Breast epithelium (tissue), 4 donors: ENCODE data around the gene PIK3CD. TPM values are rescaled to one million over a fixed set of nuclear protein-coding genes. Genes with fewer than 3 reads are reported as not detected.
"Not testable (repeated sequence)": the region's sequence is repeated elsewhere in the genome, so short reads cannot be mapped to it uniquely, and the experiment has no call there.

ENCODE experiments used
- DNase-seq, 2 donors: peaks; one replicate each; pipeline ENCODE4 v3.0.0-alpha.2; 2019; ENCODE audit warnings: low spot score in 2 of 2
- H3K27ac ChIP-seq, 2 donors: fragments of 200-600 bp; sonication (generic) in 1 of 2; one replicate each; pipeline ENCODE4 v1.5.1; 2016 to 2019; ENCODE audit warnings: mild to moderate bottlenecking in 1 of 2
- H3K27me3 ChIP-seq, 2 donors: fragments of 200-600 bp; sonication (generic) in 1 of 2; one replicate each; pipeline versions ENCODE4 v1.5.1 to v1.6.0; 2017 to 2019; ENCODE audit warnings: control low read depth in 1 of 2, mild to moderate bottlenecking in 1 of 2
- H3K36me3 ChIP-seq: fragments of 200-600 bp; one replicate; pipeline ENCODE4 v1.5.1; 2019
- H3K4me1 ChIP-seq, 2 donors: fragments of 200-600 bp; sonication (generic); one replicate each; pipeline ENCODE4 v1.5.1; 2016 to 2019; ENCODE audit warnings: control low read depth in 1 of 2
- H3K4me3 ChIP-seq, 3 donors: fragments of 200-600 bp; sonication (generic); 1 replicate in 2 of 3; 2 replicates in 1 of 3; pipeline ENCODE4 v1.5.1; 2016 to 2019; ENCODE audit warnings: mild to moderate bottlenecking in 3 of 3, moderate library complexity in 2 of 3
- H3K9me3 ChIP-seq, 2 donors: fragments of 200-600 bp; sonication (generic) in 1 of 2; one replicate each; pipeline ENCODE4 v1.5.1; 2016 to 2019; ENCODE audit warnings: control low read depth in 1 of 2
- CTCF ChIP-seq, 3 donors: fragments of 450-650 bp; IDR thresholded peaks; one replicate each; pipeline ENCODE4 v1.5.1; 2016 to 2017; ENCODE audit warnings: antibody characterized with exemption in 3 of 3, mild to moderate bottlenecking in 3 of 3, moderate library complexity in 3 of 3
- POLR2A ChIP-seq: fragments of 450-650 bp; IDR thresholded peaks from one replicate; pipeline ENCODE4 v1.6.1; 2016; ENCODE audit warnings: antibody characterized with exemption, mild to moderate bottlenecking, moderate library complexity
- POLR2AphosphoS5 ChIP-seq, 3 donors: sonication (generic); formaldehyde crosslinking; IDR thresholded peaks; one replicate each; pipeline ENCODE4 v1.6.1; 2017; ENCODE audit warnings: antibody characterized with exemption in 3 of 3
- intact Hi-C: fragments of 100-400 bp; cut with DNase I; formaldehyde crosslinking; loops from one replicate; pipeline ENCODE4 v1.15.1; 2023; ENCODE audit warnings: low total_unique reads
- total RNA-seq, 3 donors: library from RNA; depleted of rRNA; stranded (reverse); fragments of >200 nt; gene quantifications; one replicate each; pipeline ENCODE4 v1.1.0, GENCODE V29; 2016

PIK3CD gene
- total RNA-seq, 3 donors from 2014 or later: 8.2 to 12.1 (median 11.9) TPM

GRCh38 chr1:9615316-9616063 lies 36.0 kb upstream of the PIK3CD start:
- no peaks in the 10 kb centered on the region for H3K27me3 ChIP-seq
- no peaks in the 10 kb centered on the region for H3K9me3 ChIP-seq
- TF ChIP-seq CTCF (IDR thresholded peaks at IDR 0.05) (peak in 1 of 3 donors; percentile 34), POLR2AphosphoS5 (IDR thresholded peaks at IDR 0.05) (no peak)
- no peak for DNase-seq
- intact Hi-C loops: no loop called here
- H3K27ac ChIP-seq: no peak overlapping the region
- no peaks in the 10 kb centered on the region for H3K36me3 ChIP-seq
- no peaks in the 10 kb centered on the region for H3K4me1 ChIP-seq
- H3K4me3 ChIP-seq: no peak overlapping the region

DNA sequence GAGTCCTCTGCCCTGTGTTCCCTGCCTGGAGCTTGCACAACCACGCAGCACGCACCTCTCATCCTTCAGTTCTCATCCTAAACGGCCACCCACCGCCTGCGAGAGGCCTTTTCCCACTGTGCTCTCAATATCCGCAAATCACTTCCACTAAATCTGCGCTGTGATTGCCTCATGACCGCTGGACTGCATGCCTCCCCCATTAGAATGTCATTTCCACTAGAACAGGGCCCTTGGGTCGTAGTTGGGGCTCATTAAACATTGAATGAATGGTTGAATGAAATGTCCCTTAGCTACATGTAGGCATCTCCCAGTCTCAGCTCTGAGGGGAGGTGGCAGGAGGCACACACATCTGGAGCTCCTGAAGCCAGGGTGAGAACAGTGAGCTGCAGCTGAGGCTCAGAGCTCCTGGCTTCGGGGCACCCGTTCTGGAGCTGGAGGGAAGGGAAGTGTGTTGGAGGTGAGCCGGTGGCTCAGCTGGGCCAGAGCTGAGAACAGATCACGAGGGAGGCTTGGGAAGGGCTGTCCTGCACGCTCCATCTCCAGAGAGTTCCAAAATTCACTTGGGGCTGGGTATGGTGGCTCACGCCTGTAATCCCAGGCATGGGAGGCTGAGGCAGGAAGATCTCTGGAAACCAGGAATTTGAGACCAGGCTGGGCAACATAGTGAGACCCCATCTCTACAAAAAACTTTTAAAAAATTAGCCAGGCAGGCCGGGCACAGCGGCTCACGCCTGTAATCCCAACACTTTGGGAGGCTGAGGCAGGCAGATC lies 32.4 kb upstream of the PIK3CD start:
- Histone ChIP-seq H3K36me3 (no peaks in the 10 kb centered on the region), H3K4me1 (no peaks in the 10 kb centered on the region), H3K27me3 (no peaks in the 10 kb centered on the region), H3K9me3 (no peaks in the 10 kb centered on the region), H3K27ac (no peak overlapping the region), H3K4me3 (no peak overlapping the region)
- no peak for DNase-seq
- TF ChIP-seq CTCF (IDR thresholded peaks at IDR 0.05) (no peak), POLR2A (no peak), POLR2AphosphoS5 (IDR thresholded peaks at IDR 0.05) (no peak)
- intact Hi-C loops: no loop called here

- no peak for DNase-seq
- intact Hi-C loops: no loop called here
- TF ChIP-seq POLR2A (no peak), CTCF (IDR thresholded peaks at IDR 0.05) (no peak), POLR2AphosphoS5 (IDR thresholded peaks at IDR 0.05) (no peak)
- Histone ChIP-seq H3K9me3 (no peaks in the 10 kb centered on the region), H3K36me3 (no peaks in the 10 kb centered on the region), H3K4me3 (no peak overlapping the region), H3K27me3 (peaks cover 0 to 5% of the 10 kb centered on the region in 2 donors), H3K27ac (no peak overlapping the region), H3K4me1 (no peaks in the 10 kb centered on the region)
Measured at GRCh38 chr1:9621032-9621431, 30.5 kb upstream of the PIK3CD start.

- Histone ChIP-seq H3K4me3 (no peak overlapping the region), H3K27me3 (peaks cover 0 to 9% of the 10 kb centered on the region in 2 donors), H3K36me3 (no peaks in the 10 kb centered on the region), H3K9me3 (no peaks in the 10 kb centered on the region), H3K27ac (no peak overlapping the region), H3K4me1 (no peaks in the 10 kb centered on the region)
- no peak for DNase-seq
- TF ChIP-seq POLR2A (no peak), POLR2AphosphoS5 (IDR thresholded peaks at IDR 0.05) (no peak)
- intact Hi-C loops: no loop called here
Measured at GRCh38 chr1:9624081-9624480, 27.4 kb upstream of the PIK3CD start.

DNA sequence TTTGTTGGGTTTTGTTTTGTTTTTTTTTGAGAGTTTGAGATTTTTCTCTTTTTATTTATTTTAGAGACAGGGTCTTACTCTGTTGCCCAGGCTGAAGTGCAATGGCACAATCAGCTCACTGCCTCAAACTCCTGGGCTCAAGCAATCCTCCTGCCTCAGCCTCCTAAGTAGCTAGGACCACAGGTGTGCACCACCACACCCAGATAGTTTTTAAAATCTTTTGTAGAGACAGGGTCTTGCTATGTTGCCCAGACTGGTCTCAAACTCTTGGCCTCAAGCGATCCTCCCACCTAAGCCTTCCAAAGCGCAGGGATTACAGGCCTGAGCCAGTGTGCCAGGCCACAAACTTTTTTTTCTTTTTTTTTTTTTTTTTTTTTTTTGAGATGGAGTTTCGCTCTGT lies 26.5 kb upstream of the PIK3CD start:
- H3K27me3 ChIP-seq, intact Hi-C loops, DNase-seq, H3K9me3 ChIP-seq, H3K36me3 ChIP-seq, H3K27ac ChIP-seq, H3K4me3 ChIP-seq, H3K4me1 ChIP-seq: not testable (repeated sequence)

DNA sequence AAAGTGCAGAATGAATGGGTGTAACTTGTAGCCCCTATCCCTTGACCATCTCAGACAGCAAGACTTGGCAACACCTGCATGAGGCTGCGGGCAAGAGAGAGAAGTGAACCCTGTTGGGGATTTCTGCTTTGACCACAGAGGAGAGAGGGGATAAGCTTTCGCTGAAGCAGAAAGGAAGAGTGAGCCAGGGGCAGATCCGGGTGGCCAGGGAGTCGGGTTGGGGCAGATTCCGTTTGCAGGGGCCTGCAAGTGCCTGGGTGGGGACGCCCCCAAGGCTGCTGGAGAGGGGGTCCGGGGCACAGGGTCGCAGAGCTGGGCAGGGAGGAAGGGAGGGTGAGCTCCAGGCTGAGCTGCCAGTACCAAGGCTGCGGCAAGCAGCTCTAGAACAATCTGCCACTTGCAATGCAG lies 25.3 kb upstream of the PIK3CD start:
- intact Hi-C loops: no loop called here

More for the DNA sequence above, 25.3 kb upstream of the PIK3CD start:
- DNase-seq: no peak
- H3K4me1 ChIP-seq: no peaks in the 10 kb centered on the region
- TF ChIP-seq CTCF (IDR thresholded peaks at IDR 0.05) (no peak), POLR2A (no peak), POLR2AphosphoS5 (IDR thresholded peaks at IDR 0.05) (no peak)
- no peaks in the 10 kb centered on the region for H3K9me3 ChIP-seq
- H3K4me3 ChIP-seq: peak overlapping the region in 1 of 3 donors; percentile 57
- H3K36me3 ChIP-seq: no peaks in the 10 kb centered on the region
- peaks cover 0 to 9% of the 10 kb centered on the region in 2 donors for H3K27me3 ChIP-seq
- no peak overlapping the region for H3K27ac ChIP-seq
